GM21576 (cell line): ENCODE results near the gene ARF1.

Experiments used
- ATAC-seq: cut with Tn5 transposase; IDR thresholded peaks from one replicate; pipeline ENCODE4 v1.9.1; 2021; ENCODE audit warnings: mild to moderate bottlenecking, moderate library complexity; ENCODE audit not compliant: unreplicated experiment

The ARF1 gene

DNA sequence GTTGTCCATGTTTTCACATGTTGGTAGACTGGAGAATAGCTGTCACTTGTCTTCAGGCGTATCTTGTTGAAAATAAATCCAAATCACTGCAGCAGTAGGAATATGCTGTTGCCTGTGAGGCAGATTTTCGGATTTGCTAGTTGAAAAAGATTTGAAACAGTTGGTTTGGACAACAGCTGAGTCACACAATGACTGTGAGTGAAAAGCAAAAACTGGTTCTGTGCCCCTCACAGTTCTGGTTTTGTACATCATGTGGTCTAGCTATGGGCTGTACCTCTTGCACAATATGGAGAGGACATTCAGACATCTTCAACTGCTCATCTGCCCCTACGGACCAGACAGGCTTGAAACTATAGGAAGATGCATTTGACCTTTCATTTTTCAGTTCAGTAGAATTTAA, 1.8 kb downstream of the ARF1 start:
- ATAC-seq = no peak

DNA sequence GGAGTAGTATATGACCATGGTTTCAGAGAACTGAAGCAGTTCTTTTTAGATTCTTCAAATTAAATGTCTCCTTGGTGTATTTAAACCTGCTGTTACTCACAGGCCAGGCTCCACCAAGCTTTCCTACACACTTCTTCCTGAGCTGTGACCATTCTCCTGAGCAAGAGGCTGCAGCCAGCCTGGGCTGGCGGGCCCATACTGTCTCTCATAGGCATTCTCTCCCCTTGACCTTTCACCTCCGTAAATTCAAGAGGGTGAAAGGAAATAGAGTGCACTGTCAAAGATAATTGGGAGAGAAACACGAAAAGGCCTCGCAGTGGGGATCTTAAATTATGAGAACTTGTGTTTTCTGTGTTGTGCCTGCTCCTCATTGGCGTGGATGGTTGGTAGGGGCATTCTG, 2.3 kb downstream of the ARF1 start:
- ATAC-seq = no peak

- ATAC-seq = no peak
Measured at GRCh38 chr1:228085287-228085951, 2.9 kb downstream of the ARF1 start.

GRCh38 chr1:228087771-228088251, 5.3 kb downstream of the ARF1 start:
- ATAC-seq = no peak

DNA sequence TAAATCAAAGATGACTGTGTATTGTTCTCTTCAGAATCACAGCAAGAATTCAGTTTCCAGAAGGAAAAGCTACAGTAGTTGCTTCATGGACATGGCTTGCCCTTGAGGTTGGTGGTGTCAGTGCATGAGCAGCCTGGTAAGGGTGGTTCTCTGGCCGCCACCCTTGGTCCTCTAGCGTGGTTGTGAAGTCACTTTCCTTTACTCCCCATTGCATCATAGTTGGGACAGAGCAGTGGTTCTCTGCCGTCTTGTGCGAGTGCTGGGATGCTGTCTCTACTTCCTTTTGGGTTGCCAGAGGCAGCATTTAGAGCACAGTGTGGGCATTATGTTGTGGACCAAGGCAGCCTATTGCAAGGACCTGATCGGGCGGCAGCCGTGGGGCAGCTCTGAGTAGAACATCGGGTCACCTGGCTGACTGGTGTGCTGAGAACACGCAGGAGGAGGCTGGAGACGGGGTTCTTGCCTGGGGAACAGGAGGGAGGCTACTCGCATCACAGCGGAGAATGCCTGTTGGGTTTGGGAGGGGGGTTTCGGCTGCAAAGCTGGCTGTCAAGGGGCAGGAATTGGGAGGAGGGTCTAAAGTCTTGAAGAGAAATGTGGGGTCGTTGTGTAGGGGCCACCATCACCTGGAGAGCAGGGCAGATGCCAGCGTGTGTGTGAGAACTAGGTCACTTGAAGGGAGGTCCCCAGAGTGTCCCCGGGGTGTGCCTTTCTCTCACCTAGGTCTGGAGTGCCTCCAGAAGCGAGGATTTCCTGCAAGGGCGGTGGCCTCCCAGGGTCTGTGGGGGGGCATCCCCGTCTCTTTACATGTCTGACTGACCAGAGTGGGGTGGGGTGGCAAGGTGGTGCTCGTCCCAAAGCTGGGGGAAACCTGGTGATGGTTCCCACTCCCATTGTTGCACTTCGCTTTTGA, 6.3 kb downstream of the ARF1 start:
- no peak for ATAC-seq

GRCh38 chr1:228089519-228090380, 7.2 kb downstream of the ARF1 start:
- ATAC-seq = peak; percentile 54

DNA sequence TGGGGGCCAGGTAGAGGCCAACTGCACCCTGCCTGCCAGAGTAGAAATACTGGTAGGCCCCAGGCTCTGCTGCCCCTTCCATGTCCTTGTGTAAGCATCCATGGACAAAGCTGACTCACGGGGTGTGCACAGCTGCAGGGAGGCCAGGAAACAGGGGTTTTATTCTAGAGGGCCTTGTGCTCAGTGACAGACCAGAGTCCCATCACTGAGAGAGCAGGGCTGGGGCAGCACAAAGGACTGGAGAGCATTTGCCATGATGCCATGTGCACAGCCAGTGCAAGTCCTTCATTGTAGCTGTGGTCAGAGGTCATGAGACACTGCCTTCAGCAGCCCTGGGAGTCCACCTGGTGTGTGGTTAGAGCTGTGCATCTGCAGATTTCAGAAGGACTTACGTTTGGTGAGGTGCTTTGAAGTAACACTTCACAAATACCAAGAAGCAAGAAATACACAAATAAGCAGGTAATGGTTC, 8.1 kb downstream of the ARF1 start:
- no peak for ATAC-seq

GRCh38 chr1:228091084-228091483, 8.6 kb downstream of the ARF1 start:
- no peak for ATAC-seq

DNA sequence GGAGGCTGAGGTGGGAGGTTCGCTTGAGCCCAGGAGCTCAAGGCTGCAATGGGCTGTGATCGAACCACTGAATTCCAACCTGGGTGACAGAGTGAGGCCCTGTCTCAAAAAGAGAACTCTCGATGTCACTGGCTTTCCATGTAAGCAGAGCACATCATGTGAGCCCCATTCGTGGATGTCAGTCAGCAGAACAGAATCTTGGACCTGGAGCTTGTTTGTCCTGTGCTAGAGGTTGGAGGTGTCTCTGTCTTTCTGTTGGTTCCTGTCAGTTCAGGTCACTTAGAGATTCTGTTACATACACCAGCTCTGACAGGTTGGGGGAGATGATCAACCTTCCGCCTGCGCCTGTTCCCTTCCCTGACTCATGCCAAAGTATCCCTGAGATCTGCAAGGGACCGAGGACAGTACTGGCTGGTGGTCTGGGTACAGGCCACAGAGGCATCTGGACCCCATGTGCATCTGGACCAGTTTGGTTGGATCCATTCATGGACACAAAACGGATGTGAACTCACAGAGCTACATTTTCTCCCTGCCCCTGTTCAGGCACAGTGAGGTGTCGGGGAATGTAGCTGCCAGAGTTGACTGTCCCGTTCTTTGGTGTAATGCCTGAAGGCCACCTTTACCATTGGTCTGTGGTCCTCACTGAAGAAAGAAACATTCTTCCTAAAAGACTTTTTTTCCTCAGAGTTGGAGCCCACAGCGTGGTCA, 10.0 kb downstream of the ARF1 start:
- no peak for ATAC-seq

DNA sequence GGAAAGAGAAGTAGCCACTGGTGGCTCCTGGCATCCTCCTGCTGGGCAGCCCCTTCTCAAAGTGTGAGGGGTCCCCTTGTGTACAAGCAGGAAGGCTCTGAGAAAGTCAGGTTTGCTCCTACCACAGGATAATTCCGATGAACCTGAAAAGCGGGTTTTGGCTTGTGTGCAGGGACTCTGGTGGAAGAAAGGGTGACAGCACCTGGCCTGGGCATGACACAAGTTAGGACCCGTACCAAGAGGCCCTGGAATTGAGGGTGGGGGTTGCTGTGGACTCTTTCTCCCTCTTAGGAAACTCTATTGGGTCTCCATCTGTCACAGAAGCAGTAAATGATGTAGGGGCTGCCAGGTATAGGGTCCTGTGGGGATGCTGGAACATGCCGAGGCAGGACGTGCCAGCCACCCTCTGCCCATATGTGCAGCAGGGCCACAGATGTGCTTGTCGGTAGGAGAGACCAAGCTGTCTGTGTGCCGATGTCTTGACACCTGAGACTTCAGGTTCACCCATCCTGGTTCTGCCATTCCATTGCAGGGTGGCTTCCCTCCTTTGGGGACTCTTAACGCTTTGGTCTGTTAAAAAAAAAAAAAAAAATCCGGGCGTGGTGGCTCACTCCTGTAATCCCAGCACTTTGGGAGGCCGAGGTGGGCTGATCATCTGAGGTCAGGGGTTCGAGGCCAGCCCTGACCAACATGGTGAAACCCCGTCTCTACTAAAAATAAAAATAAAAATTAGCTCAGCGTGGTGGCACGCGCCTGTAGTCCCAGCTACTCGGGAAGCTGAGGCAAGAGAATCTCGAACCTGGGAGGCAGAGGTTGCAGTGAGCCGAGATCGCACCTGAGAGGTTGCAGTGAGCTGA, 10.8 kb downstream of the ARF1 start:
- ATAC-seq = no peak

- ATAC-seq = no peak
Measured at GRCh38 chr1:228094432-228095016, 12.0 kb downstream of the ARF1 start.

DNA sequence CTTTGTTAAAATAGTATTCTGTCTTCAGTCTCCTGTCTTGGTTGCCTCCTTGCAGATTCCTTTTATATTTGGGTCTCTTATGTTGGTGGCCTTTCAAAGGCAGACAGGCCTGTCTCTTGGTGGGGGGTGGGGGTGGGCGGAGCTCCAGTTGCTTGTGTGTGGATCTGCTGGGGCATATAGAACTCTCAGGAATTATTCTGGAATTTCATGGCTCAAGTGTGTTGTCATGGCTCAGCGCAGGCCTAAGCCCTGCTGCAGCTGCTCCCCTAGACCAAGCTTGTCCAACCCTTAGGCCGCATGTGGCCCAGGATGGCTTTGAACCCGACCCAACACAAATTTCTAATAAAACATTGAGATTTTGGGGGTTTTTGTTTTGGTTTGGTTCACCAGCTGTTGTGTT, 12.7 kb downstream of the ARF1 start:
- ATAC-seq = no peak

DNA sequence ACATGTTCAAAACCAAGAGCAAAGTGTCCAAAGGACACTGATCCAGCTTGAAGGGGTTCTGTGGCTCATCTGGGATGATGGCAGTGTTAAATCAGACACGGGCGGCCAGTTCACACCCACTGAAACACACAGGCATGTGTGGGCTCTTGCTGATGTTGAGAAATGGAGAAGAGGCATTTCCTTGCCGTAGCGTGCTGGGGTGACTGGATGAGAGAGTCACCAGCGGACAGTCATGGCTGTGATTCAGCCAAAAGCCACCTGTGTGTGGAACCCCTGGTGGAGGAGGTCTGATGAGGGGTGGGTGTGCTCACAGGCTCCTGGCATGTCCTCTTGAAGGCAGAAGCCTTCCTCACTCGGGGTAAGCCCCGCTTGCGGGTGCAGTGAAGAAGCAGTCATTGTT, 13.4 kb downstream of the ARF1 start:
- no peak for ATAC-seq

- no peak for ATAC-seq
Measured at GRCh38 chr1:228096416-228097332, 14.2 kb downstream of the ARF1 start.

- no peak for ATAC-seq
Measured at GRCh38 chr1:228097333-228098081, 15.0 kb downstream of the ARF1 start.

- no peak for ATAC-seq
Measured at GRCh38 chr1:228098323-228098931, 15.9 kb downstream of the ARF1 start.

- ATAC-seq = no peak
Measured at GRCh38 chr1:228099331-228099732, 16.8 kb downstream of the ARF1 start.
